Esophagus muscularis mucosa (tissue), 3 donors: Measurements from ENCODE around the gene GSN.

Source experiments
- CTCF ChIP-seq, 3 experiments: fragments of 200-600 bp in 2 of 3; fragments of 450-650 bp in 1 of 3; sonication (generic) in 2 of 3; IDR thresholded peaks; one replicate each; pipeline ENCODE4 v1.5.1; 2017 to 2019; ENCODE audit warnings: antibody characterized with exemption in 3 of 3, mild to moderate bottlenecking in 2 of 3, moderate library complexity in 1 of 3
- POLR2A ChIP-seq: fragments of 450-650 bp; IDR thresholded peaks from one replicate; pipeline ENCODE4 v1.6.1; 2017; ENCODE audit warnings: antibody characterized with exemption, moderate library complexity, mild to moderate bottlenecking, low read depth

GRCh38 chr9:121233906-121234831 is 33.8 kb upstream of the GSN start:
- no peak for TF ChIP-seq POLR2A
- no peak for TF ChIP-seq CTCF (IDR thresholded peaks at IDR 0.05)
